ENCODE data around the gene LRRC38.
"Not testable (repeated sequence)": the region's sequence is repeated elsewhere in the genome, so short reads cannot be mapped to it uniquely, and the experiment has no call there.

The LRRC38 gene, protein sequence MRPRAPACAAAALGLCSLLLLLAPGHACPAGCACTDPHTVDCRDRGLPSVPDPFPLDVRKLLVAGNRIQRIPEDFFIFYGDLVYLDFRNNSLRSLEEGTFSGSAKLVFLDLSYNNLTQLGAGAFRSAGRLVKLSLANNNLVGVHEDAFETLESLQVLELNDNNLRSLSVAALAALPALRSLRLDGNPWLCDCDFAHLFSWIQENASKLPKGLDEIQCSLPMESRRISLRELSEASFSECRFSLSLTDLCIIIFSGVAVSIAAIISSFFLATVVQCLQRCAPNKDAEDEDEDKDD

DNA sequence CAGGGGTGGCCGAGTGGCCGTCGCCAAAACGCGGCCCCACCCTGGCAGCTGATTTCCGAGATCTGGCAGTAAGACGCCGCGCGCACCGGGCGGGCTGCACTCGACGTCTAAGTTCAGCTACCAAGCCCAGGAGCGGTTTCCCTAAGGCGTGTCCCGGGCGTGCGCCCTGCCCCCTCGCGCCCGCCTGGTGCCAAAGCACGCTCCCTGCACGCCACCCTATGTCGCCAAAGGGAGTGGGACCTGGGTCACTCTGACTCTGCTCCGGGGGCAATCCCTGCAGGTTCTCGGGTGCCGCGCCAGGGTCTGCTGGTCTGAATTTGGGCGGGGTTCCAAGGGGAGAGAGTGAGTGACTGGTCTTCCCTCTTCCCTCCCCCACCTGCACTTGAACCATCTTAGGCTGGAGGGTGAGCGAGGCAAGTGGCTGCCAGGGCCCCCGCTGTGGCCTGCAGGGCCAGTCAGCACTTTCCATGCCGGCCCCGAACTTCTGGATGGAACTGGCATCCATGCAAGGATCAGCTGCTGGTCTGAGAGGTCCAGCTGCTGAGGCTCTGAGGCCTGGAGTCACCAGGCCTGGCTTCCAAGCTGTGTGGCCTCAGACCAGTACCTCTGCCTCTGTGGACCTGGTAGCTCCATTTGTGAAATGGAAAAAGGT, at the start of gene LRRC38:
Gene LRRC38, minus strand, starts transcription at position 109 of the 652 bp plus-strand sequence. CDS start 410 bp downstream, outside the sequence.
- H3K27ac Mint-ChIP-seq = no peak within 1 kb of the TSS
- no peaks in the 10 kb centered on the region for H3K36me3 Mint-ChIP-seq (ENCODE audit: low read depth)
- H3K27me3 Mint-ChIP-seq = peaks cover 77% of the 10 kb centered on the region
- H3K4me1 Mint-ChIP-seq (ENCODE audit: low read depth) = no peaks in the 10 kb centered on the region
- DNase-seq = peak; percentile 33
- no peak within 1 kb of the TSS for H3K4me3 Mint-ChIP-seq
- H3K9me3 Mint-ChIP-seq = peaks cover 2% of the 10 kb centered on the region

DNA sequence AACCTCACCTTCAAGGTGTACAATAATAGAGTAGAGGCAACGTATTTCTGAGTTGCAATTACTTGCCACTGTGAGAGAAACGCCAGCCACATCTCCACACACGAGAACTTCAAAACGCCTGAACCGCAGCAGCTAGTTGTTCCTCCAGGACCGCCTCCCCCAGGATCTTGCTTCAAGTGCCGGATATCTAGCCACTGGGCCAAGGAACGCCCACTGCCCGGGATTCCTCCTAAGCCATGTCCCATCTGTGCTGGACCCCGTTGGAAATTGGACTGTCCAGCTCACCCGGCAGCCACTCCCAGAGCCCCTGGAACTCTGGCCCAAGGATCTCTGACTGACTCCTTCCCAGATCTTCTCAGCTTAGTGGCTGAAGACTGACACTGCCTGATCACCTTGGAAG, 49.2 kb upstream of the LRRC38 start:
- H3K27me3 Mint-ChIP-seq; H3K4me3 Mint-ChIP-seq; H3K27ac Mint-ChIP-seq; H3K36me3 Mint-ChIP-seq (ENCODE audit: low read depth); DNase-seq; H3K9me3 Mint-ChIP-seq; H3K4me1 Mint-ChIP-seq (ENCODE audit: low read depth): not testable (repeated sequence)

DNA sequence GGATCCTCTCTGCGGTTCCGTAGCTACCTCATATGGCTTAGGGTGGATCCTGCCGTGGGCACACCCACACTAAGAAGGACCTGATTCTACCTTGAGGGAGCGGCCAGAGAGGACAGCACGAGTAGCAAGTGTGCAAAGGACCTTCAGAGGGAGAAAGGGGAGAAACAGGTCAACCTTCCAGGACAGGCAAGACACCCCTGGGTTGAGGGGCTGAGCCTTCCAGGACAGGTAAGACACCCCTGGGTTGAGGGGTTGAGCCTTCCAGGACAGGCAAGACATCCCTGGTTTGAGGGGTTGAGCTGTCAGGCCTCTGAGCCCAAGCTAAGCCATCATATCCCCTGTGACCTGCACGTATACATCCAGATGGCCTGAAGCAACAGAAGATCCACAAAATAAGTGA, 46.7 kb upstream of the LRRC38 start:
- H3K27me3 Mint-ChIP-seq = peaks cover 4% of the 10 kb centered on the region
- H3K4me3 Mint-ChIP-seq = no peak overlapping the region
- H3K4me1 Mint-ChIP-seq (ENCODE audit: low read depth) = no peaks in the 10 kb centered on the region

DNA sequence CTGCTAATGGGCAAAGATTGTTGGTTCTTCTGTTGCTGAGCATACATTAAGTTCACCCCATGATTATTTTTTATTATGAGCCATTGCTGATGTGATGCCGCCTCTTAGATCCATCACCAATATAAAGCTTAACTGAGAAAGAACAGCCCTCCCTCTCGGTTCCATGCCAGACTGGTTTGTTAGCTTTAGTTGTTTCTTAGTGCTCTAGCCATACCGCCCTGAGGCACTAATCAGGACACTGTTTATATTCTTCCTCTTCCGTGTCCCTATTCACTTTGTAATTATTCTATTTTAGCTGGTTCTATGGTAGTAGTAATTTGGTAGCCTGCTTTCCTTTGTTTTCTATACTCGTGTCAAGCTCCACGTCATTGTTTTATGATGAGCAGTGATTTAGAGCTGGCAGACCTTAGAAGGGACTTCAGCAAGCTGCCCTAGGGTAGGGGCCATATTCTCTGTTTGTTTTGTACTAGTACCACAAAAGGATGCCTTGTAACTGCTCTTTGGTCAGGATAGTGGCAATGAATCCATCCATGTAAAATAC, 42.5 kb upstream of the LRRC38 start:
- H3K27me3 Mint-ChIP-seq = peaks cover 4% of the 10 kb centered on the region
- no peak overlapping the region for H3K4me3 Mint-ChIP-seq
- no peaks in the 10 kb centered on the region for H3K4me1 Mint-ChIP-seq (ENCODE audit: low read depth)
- no peaks in the 10 kb centered on the region for H3K36me3 Mint-ChIP-seq (ENCODE audit: low read depth)
- no peak overlapping the region for H3K27ac Mint-ChIP-seq
- H3K9me3 Mint-ChIP-seq = no peaks in the 10 kb centered on the region
- no peak for DNase-seq

More for the DNA sequence above, 46.7 kb upstream of the LRRC38 start:
- Mint-ChIP-seq H3K36me3 (ENCODE audit: low read depth) (no peaks in the 10 kb centered on the region), H3K27ac (no peak overlapping the region), H3K9me3 (no peaks in the 10 kb centered on the region)
- DNase-seq = no peak

DNA sequence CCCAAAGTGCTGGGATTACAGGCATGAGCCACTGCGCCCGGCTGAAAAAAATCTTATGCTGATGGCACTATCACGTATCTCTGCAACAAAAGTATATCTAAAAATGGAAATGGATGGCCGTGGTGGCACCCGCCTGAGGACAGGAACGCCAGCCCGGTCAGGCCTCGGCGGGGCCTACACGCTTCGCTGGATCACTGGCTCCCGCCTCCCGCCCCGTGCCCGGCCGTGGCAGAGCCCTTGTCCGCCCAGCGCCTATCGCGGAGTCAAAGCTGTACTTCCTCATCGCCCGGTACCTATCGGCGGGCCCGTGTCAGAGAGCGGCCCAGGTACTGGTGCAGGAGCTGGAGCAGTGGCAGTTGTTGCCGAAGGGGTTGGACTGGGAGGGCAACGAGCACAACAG, 41.0 kb upstream of the LRRC38 start:
- no peaks in the 10 kb centered on the region for H3K36me3 Mint-ChIP-seq (ENCODE audit: low read depth)
- H3K27ac Mint-ChIP-seq = no peak overlapping the region
- H3K9me3 Mint-ChIP-seq = no peaks in the 10 kb centered on the region
- H3K4me1 Mint-ChIP-seq (ENCODE audit: low read depth) = no peaks in the 10 kb centered on the region
- H3K4me3 Mint-ChIP-seq = no peak overlapping the region
- no peak for DNase-seq
- peaks cover 4% of the 10 kb centered on the region for H3K27me3 Mint-ChIP-seq

DNA sequence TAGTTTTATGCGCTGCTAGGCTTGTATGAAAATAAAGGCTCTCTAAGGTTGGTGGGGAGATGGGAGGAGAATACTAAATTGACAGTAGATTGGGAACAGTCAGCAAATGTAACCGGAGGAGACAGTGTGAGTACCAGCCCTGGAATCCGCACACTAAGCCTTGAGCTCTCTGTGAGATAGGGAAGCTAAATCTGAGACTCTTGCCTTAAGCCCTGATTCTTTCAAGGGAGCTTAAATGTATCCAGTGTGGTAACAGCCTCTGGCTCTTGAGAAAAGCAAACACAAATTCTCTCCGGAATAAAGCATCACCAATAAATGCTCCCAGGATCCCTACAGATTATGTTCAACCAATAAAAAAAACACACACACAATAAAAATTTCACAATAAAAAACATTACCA, 36.9 kb upstream of the LRRC38 start:
- no peaks in the 10 kb centered on the region for H3K9me3 Mint-ChIP-seq
- peaks cover 17% of the 10 kb centered on the region for H3K27me3 Mint-ChIP-seq
- no peak overlapping the region for H3K27ac Mint-ChIP-seq
- DNase-seq = no peak
- H3K36me3 Mint-ChIP-seq (ENCODE audit: low read depth) = no peaks in the 10 kb centered on the region
- H3K4me3 Mint-ChIP-seq = no peak overlapping the region
- no peaks in the 10 kb centered on the region for H3K4me1 Mint-ChIP-seq (ENCODE audit: low read depth)

DNA sequence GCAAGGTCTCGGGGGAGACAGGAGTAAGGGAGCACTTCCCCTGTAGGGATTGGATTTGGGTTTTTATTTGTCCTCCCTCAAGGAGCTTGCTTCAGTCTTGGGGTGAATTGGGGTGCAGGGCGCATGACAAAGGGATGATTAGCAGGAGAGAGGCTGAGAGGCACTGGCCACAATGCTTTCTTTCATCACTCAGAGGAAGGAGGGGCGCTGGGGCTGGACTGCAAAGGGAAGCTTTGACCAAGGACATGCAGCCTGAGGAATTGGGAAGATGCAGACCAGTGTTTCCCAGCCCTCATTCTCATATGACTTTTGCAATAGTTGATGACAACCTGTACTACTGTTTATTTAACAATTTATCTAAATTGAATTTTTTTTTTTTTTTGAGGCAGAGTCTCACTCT, 35.7 kb upstream of the LRRC38 start:
- H3K9me3 Mint-ChIP-seq = no peaks in the 10 kb centered on the region
- no peak overlapping the region for H3K27ac Mint-ChIP-seq
- H3K36me3 Mint-ChIP-seq (ENCODE audit: low read depth) = no peaks in the 10 kb centered on the region
- no peak for DNase-seq
- no peaks in the 10 kb centered on the region for H3K4me1 Mint-ChIP-seq (ENCODE audit: low read depth)
- no peak overlapping the region for H3K4me3 Mint-ChIP-seq
- H3K27me3 Mint-ChIP-seq = peaks cover 18% of the 10 kb centered on the region

DNA sequence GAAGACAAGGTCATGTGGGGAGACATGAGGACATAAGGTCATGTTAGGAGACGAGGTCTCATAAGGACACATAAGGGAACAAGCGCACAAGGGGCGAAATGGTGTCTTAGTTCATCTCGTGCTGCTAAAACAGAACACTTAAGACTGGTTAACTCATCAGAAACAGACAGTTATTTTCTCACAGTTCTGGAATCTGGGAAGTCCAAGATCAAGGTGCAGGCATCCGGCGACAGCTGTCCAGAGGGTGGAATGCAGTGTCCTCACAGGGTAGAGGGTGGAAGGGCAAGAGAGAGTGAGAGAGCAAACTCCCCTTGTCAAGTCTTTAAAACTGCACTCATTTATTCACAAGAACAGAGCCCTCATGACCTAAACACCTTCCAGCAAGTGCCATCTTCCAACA, 35.2 kb upstream of the LRRC38 start:
- Mint-ChIP-seq H3K4me3 (no peak overlapping the region), H3K27me3 (peaks cover 18% of the 10 kb centered on the region), H3K9me3 (no peaks in the 10 kb centered on the region), H3K36me3 (ENCODE audit: low read depth) (no peaks in the 10 kb centered on the region), H3K27ac (no peak overlapping the region), H3K4me1 (ENCODE audit: low read depth) (no peaks in the 10 kb centered on the region)
- DNase-seq = no peak

DNA sequence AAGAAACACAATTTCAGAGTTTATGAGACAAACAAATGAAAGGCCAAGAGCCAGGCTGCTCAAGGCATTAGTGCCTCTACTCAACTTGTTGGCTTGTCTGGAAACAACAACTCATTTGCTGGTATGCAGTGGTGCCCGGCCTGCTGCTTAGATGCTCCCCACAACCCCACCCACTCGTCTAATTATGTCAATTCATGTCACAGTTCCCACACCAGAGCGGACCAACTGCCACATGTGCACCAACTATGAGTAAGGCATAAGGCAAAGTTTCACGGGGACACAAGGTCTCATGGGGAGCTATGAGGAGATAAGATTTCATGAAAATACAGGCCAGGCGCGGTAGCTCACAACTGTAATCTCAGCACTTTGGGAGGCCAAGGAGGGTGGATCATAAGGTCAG, 34.5 kb upstream of the LRRC38 start:
- Mint-ChIP-seq H3K27ac (no peak overlapping the region), H3K4me1 (ENCODE audit: low read depth) (no peaks in the 10 kb centered on the region), H3K36me3 (ENCODE audit: low read depth) (no peaks in the 10 kb centered on the region), H3K9me3 (no peaks in the 10 kb centered on the region), H3K4me3 (no peak overlapping the region), H3K27me3 (peaks cover 18% of the 10 kb centered on the region)
- DNase-seq = no peak

DNA sequence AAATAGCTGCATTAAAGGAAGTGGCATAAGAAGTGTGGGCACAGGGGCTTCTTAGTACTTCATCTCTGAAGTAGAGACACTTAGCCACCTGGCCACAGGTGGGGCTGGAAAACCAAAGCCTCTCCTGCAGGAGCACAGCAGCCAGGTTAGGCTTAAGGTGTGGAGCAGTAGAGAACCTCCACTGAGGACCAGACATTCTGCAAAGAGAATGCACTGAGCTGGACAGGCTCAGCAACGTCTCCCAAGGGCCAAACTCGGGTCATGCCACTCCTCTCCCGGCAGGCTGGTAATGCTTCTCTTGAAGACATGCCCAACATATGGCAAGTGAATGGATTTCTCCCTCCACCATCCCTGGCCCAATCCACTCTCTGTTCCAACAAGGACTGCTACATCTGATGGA, 33.0 kb upstream of the LRRC38 start:
- Mint-ChIP-seq H3K36me3 (ENCODE audit: low read depth) (no peaks in the 10 kb centered on the region), H3K27ac (no peak overlapping the region), H3K9me3 (no peaks in the 10 kb centered on the region)

DNA sequence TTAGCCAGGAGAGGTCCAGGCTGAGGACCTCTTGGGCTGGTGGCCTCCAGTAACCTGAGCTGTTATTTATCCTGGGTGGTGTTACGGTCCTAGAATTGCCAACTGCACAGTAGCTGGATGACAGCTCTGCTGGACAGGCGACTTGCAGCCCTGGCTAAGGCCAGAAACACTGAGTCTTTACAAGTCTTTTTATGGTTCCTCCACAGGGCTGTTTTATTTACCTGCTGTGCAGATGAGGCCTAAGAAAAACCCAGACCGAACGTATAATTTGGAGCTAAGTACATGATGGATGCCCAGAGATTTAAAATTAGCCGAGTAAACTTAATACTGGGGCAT, 30.4 kb upstream of the LRRC38 start:
- no peaks in the 10 kb centered on the region for H3K9me3 Mint-ChIP-seq
- H3K4me1 Mint-ChIP-seq (ENCODE audit: low read depth) = no peaks in the 10 kb centered on the region
- no peak for DNase-seq
- no peak overlapping the region for H3K27ac Mint-ChIP-seq
- H3K36me3 Mint-ChIP-seq (ENCODE audit: low read depth) = no peaks in the 10 kb centered on the region
- H3K4me3 Mint-ChIP-seq = no peak overlapping the region
- peaks cover 20% of the 10 kb centered on the region for H3K27me3 Mint-ChIP-seq

More for the DNA sequence above, 33.0 kb upstream of the LRRC38 start:
- no peak for DNase-seq
- Mint-ChIP-seq H3K4me1 (ENCODE audit: low read depth) (no peaks in the 10 kb centered on the region), H3K27me3 (peaks cover 18% of the 10 kb centered on the region), H3K4me3 (no peak overlapping the region)

DNA sequence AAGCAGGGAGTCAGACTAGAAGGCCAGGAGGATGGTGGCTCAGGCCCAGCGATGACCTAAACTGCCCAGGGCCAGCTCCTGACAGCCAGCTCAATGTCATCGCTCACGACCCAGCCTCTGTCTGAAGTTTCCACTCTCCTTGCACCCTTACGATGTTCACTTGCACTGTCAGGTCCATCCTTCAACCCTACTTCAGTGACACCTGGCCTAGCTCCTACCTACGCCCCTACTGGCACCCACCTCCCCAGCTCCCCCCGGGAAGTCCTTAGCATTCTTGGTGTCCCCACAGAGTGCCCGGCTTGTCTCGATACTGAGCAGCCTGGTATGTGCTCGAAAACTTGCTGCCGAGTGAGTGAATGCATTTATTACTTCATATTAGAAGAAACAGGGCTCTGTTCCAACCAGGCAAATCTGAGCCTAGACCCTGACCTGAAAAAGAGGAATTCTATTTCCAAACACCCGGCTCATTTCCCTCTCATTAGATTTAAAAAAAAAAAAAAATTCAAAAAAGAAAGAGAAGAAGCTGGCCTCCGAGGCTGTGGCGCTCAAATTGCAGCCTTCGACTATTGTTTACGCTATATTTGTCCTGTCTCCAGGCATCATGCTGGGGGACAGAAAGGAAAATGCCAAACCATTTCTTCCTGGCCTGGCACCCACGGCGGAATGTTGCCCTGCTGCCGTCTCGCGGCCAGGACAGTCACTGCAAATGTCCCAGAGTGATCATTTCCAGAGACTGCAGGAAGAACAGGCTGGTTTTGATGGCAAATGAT, 29.8 kb upstream of the LRRC38 start:
- no peaks in the 10 kb centered on the region for H3K9me3 Mint-ChIP-seq
- no peaks in the 10 kb centered on the region for H3K36me3 Mint-ChIP-seq (ENCODE audit: low read depth)
- H3K27ac Mint-ChIP-seq = no peak overlapping the region
- peaks cover 16% of the 10 kb centered on the region for H3K27me3 Mint-ChIP-seq
- no peak overlapping the region for H3K4me3 Mint-ChIP-seq
- DNase-seq = no peak
- H3K4me1 Mint-ChIP-seq (ENCODE audit: low read depth) = no peaks in the 10 kb centered on the region

DNA sequence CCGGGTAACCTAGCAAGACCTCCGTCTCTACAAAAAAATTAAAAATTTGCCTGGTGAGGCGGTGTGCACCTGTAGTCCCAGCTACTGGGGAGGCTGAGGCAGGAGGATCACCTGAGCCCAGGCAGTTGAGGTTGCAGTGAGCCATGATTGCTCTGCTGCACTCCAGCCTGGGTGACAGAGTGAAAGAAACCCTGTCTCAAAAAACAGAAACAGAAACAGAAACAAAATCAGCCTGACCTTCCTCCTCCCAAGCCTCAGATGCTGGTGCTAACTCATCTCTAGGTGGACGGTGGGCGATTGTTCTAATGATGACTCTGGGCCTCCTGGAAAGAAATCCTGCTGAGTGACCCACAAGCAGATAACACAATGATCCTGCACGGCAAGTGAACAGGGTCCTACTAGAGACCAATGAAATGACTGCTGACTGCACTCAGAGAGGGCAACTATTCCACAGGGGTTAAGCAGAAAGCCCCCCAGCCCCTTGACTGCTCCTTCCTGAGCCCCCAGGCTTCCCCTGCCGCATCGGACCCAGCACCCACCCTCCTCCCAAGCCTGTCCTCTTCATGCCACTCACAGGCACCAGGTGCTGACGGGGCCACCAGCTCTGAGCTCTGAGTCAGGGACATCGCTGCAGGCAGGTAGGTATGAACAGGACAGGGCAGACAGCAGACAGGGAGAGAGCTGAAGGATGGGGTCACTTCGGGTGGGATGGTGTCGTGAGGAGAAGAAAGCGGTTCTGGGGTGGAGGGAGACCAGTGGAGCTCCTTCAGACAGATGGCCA, 27.8 kb upstream of the LRRC38 start:
- H3K36me3 Mint-ChIP-seq (ENCODE audit: low read depth) = no peaks in the 10 kb centered on the region
- H3K27ac Mint-ChIP-seq = no peak overlapping the region
- DNase-seq = no peak
- no peak overlapping the region for H3K4me3 Mint-ChIP-seq
- H3K9me3 Mint-ChIP-seq = no peaks in the 10 kb centered on the region
- H3K4me1 Mint-ChIP-seq (ENCODE audit: low read depth) = no peaks in the 10 kb centered on the region
- peaks cover 9% of the 10 kb centered on the region for H3K27me3 Mint-ChIP-seq

DNA sequence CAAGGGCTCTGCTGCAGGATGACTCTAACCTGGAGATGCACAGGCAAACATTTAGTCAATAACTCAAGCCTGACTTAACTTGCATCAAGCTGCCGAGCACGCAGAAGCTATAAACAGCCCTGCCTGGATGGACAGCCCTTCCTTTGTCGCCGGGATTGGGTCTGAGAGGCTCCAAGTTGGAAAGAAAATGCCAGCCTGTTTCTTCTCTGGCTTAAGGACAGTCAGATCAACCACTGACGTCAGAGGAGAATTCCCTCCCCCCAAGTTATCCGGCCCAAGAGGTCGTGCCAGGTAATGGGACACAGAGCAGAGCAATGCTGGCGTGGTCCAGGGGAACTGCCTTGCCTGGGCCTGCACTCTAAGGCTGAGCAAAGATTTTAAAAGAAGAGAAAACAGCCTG, 27.1 kb upstream of the LRRC38 start:
- Mint-ChIP-seq H3K9me3 (no peaks in the 10 kb centered on the region), H3K4me3 (no peak overlapping the region), H3K36me3 (ENCODE audit: low read depth) (no peaks in the 10 kb centered on the region), H3K27ac (no peak overlapping the region), H3K27me3 (peaks cover 5% of the 10 kb centered on the region), H3K4me1 (ENCODE audit: low read depth) (no peaks in the 10 kb centered on the region)
- no peak for DNase-seq

Measured in activated T-cell treated with anti-CD3 and anti-CD28 coated beads, Interleukin-2, amount 50 U/mL, for 24 hours (primary cell).